Measurements from ENCODE around the gene PSG7.
"Not testable (repeated sequence)": the region's sequence is repeated elsewhere in the genome, so short reads cannot be mapped to it uniquely, and the experiment has no call there.

Gene PSG7

GRCh38 chr19:42930214-42930613, 6.8 kb downstream of the PSG7 start:
- peak; percentile 52 for TF ChIP-seq CTCF (IDR thresholded peaks at IDR 0.05; ENCODE audit: low read depth, low read length)
- peak; percentile 12 for DNase-seq (ENCODE audit: extremely low read depth, low read depth)

GRCh38 chr19:42928896-42929295, 8.1 kb downstream of the PSG7 start:
- TF ChIP-seq CTCF (IDR thresholded peaks at IDR 0.05; ENCODE audit: low read depth, low read length), result no peak
- DNase-seq (ENCODE audit: extremely low read depth, low read depth), result no peak

DNA sequence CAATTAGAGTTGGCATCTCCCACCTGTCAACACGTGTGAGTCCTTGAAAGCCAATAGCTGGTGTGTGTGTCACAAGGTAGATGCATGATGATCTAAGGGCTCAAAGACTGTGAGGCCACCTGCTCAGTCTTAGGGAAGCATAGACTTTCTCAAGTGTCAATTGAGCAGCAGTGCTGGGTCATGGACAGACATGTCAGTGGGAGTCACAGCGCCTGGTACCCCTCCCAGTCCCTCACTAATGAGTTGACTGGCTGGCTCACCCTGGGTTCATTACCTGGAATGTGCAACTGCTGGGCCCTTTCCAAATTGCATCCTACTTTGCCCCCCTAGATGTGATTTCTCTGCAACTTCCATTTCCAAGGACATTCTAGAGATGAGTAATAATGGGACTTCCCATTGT, 10.2 kb downstream of the PSG7 start:
- DNase-seq (ENCODE audit: extremely low read depth, low read depth), result no peak

DNA sequence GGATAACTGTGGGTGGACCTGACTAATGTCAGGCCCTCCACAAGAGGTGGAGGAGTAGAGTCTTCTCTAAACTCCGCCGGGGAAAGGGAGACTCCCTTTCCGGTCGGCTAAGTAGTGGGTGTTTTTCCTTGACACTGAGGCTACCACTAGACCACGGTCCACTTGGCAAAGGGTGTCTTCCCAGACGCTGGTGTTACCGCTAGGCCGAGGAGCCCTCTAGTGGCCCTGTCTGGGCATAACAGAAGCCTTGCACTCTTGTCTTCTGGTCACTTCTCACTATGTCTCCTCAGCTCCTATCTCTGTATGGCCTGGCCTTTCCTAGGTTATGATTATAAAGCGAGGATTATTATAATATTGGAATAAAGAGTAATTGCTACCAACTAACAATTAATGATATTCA, 13.9 kb downstream of the PSG7 start:
- DNase-seq (ENCODE audit: extremely low read depth, low read depth), result peak; percentile 12
- TF ChIP-seq CTCF (IDR thresholded peaks at IDR 0.05; ENCODE audit: low read depth, low read length), result peak; percentile 69

More for the DNA sequence above, 10.2 kb downstream of the PSG7 start:
- TF ChIP-seq CTCF (IDR thresholded peaks at IDR 0.05; ENCODE audit: low read depth, low read length), result no peak

DNA sequence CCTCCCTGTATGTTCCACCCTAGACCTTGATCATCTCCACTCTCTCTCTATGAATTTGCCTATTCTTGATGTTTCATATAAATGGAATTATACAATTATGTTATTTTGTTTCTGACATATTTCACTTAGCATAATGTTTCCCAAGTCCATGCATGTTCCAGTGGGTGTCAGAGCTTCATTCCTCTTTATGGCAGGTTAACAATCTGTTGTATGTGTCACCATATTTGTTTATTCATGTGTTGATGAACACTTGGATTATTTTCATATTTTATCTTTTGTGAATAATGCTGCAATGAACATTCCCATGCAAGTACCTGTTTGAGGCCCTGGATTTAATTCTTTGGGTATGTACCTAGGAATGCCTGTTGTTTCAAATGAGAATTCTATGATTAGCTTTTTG, 16.0 kb downstream of the PSG7 start:
- not testable (repeated sequence) for DNase-seq (ENCODE audit: extremely low read depth, low read depth)

- DNase-seq (ENCODE audit: extremely low read depth, low read depth), result no peak
- no peak for TF ChIP-seq CTCF (IDR thresholded peaks at IDR 0.05; ENCODE audit: low read depth, low read length)
Measured at GRCh38 chr19:42919757-42920079, 17.3 kb downstream of the PSG7 start.

DNA sequence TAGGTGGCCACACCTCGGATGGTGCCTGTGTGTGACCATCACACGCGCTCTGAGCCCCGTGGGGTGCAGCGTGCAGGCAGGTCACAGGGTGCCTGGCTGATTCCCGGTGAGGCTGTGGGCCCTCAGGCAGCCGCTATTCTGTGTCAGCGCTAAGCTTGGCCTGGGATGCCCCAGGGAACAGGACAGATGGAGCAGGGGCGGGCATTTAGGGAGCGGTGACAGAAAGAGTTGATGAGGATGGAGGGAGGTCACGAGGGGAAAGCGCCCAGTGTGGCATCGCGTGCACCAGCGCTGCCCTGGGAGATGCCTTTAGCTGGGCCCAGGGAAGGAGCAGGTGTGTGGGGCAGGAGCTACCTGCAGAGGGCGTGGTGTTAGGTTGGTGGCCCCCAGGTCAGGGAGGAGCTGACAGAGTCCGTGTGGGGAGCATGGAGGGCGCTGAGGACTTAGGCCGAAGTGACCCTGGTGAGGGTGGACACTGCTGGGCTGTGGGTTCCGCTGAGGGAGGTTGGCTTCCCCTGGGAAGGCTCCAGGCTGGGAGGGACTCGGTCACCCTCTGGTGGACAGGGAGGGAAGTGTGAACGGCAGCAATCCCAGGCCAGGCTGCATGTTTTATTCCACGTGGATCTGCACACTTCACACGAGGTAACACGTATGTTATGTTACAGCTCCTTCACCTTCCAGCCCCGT, 17.8 kb downstream of the PSG7 start:
- DNase-seq (ENCODE audit: extremely low read depth, low read depth), result not testable (repeated sequence)

DNA sequence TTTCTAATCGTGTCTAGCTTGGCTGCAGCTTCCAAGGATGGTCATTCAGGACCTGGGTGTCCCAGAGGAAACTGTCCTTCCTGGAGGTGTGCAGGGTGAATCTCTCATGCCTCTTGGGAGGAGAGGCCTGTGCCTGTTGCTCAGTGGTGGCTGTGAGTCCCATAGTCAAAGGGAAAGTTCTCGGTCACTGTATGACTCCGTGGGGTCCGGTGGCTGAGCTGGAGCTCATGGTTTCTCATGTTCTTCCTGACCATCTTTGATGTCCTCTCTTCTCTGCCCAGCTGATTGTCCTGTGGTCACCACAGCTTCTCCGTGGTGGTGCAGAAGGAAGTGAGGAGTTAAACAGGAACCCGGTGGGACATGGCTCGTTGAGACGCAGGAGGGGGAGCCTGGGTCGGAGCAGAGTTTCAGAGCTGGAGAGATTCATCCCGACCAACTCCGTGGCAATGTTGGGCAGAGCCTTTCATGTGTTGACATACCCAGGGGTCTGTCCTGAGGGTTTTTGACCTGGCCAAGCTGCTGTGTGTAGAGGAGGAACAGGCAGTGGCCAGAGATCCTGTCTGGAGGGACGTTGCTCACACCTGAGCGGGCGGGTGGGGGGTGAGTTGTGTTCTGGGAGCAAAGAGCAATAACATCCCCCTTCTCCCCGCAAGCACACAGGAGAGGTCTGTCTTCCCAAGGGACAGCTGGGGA, 18.5 kb downstream of the PSG7 start:
- DNase-seq (ENCODE audit: extremely low read depth, low read depth), result not testable (repeated sequence)

DNA sequence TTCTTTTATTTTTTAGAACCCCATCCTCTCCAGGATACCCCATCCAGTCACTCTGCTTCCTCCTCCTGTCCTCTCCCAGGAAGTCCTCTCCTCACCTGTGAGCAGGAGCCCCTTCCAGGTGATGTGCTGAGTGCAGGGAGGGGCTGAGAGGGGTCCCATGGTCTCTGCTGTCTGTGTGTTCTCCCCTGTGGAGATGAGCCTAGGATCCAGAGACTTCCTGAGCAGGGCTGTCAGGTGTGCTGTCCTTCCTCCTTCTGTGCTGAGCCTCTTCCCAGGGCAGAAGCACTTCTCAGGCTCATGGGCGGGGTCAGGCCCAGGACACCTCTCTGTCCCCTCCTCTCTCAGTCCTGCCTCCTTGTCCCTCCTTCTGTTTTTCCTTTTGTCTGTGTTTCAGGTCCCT, 19.4 kb downstream of the PSG7 start, which contains the start of gene PSG6:
TSS of gene PSG6 (minus strand) at position 261 of the 400 bp plus-strand sequence. CDS start at position 159, 102 bp downstream.
- not testable (repeated sequence) for DNase-seq (ENCODE audit: extremely low read depth, low read depth)

GRCh38 chr19:42916931-42917330, 20.1 kb downstream of the PSG7 start:
- DNase-seq (ENCODE audit: extremely low read depth, low read depth), result not testable (repeated sequence)

GRCh38 chr19:42913516-42913915, 23.5 kb downstream of the PSG7 start:
- not testable (repeated sequence) for DNase-seq (ENCODE audit: extremely low read depth, low read depth)

- not testable (repeated sequence) for DNase-seq (ENCODE audit: extremely low read depth, low read depth)
Measured at GRCh38 chr19:42912941-42913340, 24.1 kb downstream of the PSG7 start.

- not testable (repeated sequence) for DNase-seq (ENCODE audit: extremely low read depth, low read depth)
Measured at GRCh38 chr19:42911731-42912130, 25.3 kb downstream of the PSG7 start.

GRCh38 chr19:42906162-42906561, 30.8 kb downstream of the PSG7 start:
- not testable (repeated sequence) for DNase-seq (ENCODE audit: extremely low read depth, low read depth)
